Activated naive CD4-positive, alpha-beta T cell treated with anti-CD3 and anti-CD28 coated beads, Interleukin-2, amount 50 U/mL, for 72 hours (primary cell): Measurements from ENCODE around the gene RHOU. TPM values are rescaled to one million over a fixed set of nuclear protein-coding genes. Genes with fewer than 3 reads are reported as not detected.

ENCODE experiments used
- ATAC-seq, 2 donors: fragments of 150-1000 bp; cut with Tn5 transposase; 2 replicates each; pipeline ENCODE4 v1.10.0; 2021; ENCODE audit warnings: mild to moderate bottlenecking in 2 of 2, moderate library complexity in 2 of 2
- DNase-seq, 2 donors: peaks; one replicate each; pipeline ENCODE4 v3.0.0; 2021 to 2022; ENCODE audit warnings: low spot score in 2 of 2
- H3K27ac Mint-ChIP-seq, 2 donors: one replicate each; pipeline ENCODE4 v1.8.0; 2022; ENCODE audit warnings: mild to moderate bottlenecking in 2 of 2, mixed read lengths in 2 of 2
- H3K36me3 Mint-ChIP-seq, 2 donors: one replicate each; pipeline ENCODE4 v1.8.0; 2022; ENCODE audit warnings: mixed read lengths in 2 of 2
- H3K9me3 Mint-ChIP-seq, 2 donors: one replicate each; pipeline ENCODE4 v1.8.0; 2022; ENCODE audit warnings: mixed read lengths in 2 of 2
- total RNA-seq, 2 donors: library from RNA; stranded (reverse); gene quantifications; one replicate each; pipeline ENCODE4 v1.2.3, GENCODE V29; 2022

Gene RHOU
- total RNA-seq, 2 donors from 2014 or later: 1.1 to 4.3 TPM

GRCh38 chr1:228749765-228750164 is 14.5 kb downstream of the RHOU start:
- H3K9me3 Mint-ChIP-seq: no peaks in the 10 kb centered on the region
- no peak overlapping the region for H3K27ac Mint-ChIP-seq
- no peak for DNase-seq
- H3K36me3 Mint-ChIP-seq: no peaks in the 10 kb centered on the region
- no peak for ATAC-seq

- no peak overlapping the region for H3K27ac Mint-ChIP-seq
- no peak for DNase-seq
- no peak for ATAC-seq
- no peaks in the 10 kb centered on the region for H3K36me3 Mint-ChIP-seq
- no peaks in the 10 kb centered on the region for H3K9me3 Mint-ChIP-seq
Observed at GRCh38 chr1:228750915-228751314, 15.6 kb downstream of the RHOU start.

GRCh38 chr1:228751360-228752098 is 16.2 kb downstream of the RHOU start:
- DNase-seq (no peak), ATAC-seq (peak; percentile 60 to 76)
- no peak overlapping the region for H3K27ac Mint-ChIP-seq
- H3K36me3 Mint-ChIP-seq: no peaks in the 10 kb centered on the region
- H3K9me3 Mint-ChIP-seq: no peaks in the 10 kb centered on the region

GRCh38 chr1:228752258-228752657 is 17.0 kb downstream of the RHOU start:
- ATAC-seq (no peak), DNase-seq (no peak)
- Mint-ChIP-seq H3K36me3 (no peaks in the 10 kb centered on the region), H3K27ac (no peak overlapping the region), H3K9me3 (no peaks in the 10 kb centered on the region)

GRCh38 chr1:228752675-228753265 is 17.5 kb downstream of the RHOU start:
- no peaks in the 10 kb centered on the region for H3K9me3 Mint-ChIP-seq
- ATAC-seq: no peak

GRCh38 chr1:228753287-228753686 is 18.0 kb downstream of the RHOU start:
- ATAC-seq (no peak), DNase-seq (no peak)
- H3K36me3 Mint-ChIP-seq: no peaks in the 10 kb centered on the region
- no peaks in the 10 kb centered on the region for H3K9me3 Mint-ChIP-seq
- no peak overlapping the region for H3K27ac Mint-ChIP-seq

More at GRCh38 chr1:228752675-228753265, 17.5 kb downstream of the RHOU start:
- no peak overlapping the region for H3K27ac Mint-ChIP-seq
- no peak for DNase-seq
- no peaks in the 10 kb centered on the region for H3K36me3 Mint-ChIP-seq

- H3K9me3 Mint-ChIP-seq: no peaks in the 10 kb centered on the region
- ATAC-seq (no peak), DNase-seq (no peak)
- no peaks in the 10 kb centered on the region for H3K36me3 Mint-ChIP-seq
- no peak overlapping the region for H3K27ac Mint-ChIP-seq
Observed at GRCh38 chr1:228753786-228754360, 18.6 kb downstream of the RHOU start.

- no peaks in the 10 kb centered on the region for H3K36me3 Mint-ChIP-seq
- ATAC-seq (no peak), DNase-seq (no peak)
- H3K9me3 Mint-ChIP-seq: no peaks in the 10 kb centered on the region
- no peak overlapping the region for H3K27ac Mint-ChIP-seq
Observed at GRCh38 chr1:228754646-228755268, 19.5 kb downstream of the RHOU start.

GRCh38 chr1:228755800-228756199 is 20.5 kb downstream of the RHOU start:
- DNase-seq: no peak
- H3K36me3 Mint-ChIP-seq: no peaks in the 10 kb centered on the region
- H3K9me3 Mint-ChIP-seq: no peaks in the 10 kb centered on the region
- H3K27ac Mint-ChIP-seq: no peak overlapping the region
- ATAC-seq: no peak

GRCh38 chr1:228756457-228756856 is 21.2 kb downstream of the RHOU start:
- Mint-ChIP-seq H3K27ac (no peak overlapping the region), H3K9me3 (no peaks in the 10 kb centered on the region), H3K36me3 (no peaks in the 10 kb centered on the region)
- DNase-seq (no peak), ATAC-seq (no peak)

- ATAC-seq (no peak), DNase-seq (no peak)
- Mint-ChIP-seq H3K9me3 (no peaks in the 10 kb centered on the region), H3K36me3 (no peaks in the 10 kb centered on the region), H3K27ac (no peak overlapping the region)
Observed at GRCh38 chr1:228758447-228758846, 23.2 kb downstream of the RHOU start.

- DNase-seq (no peak), ATAC-seq (no peak)
- Mint-ChIP-seq H3K36me3 (no peaks in the 10 kb centered on the region), H3K9me3 (no peaks in the 10 kb centered on the region), H3K27ac (no peak overlapping the region)
Observed at GRCh38 chr1:228760979-228761378, 25.7 kb downstream of the RHOU start.

- no peaks in the 10 kb centered on the region for H3K36me3 Mint-ChIP-seq
- H3K27ac Mint-ChIP-seq: no peak overlapping the region
- no peaks in the 10 kb centered on the region for H3K9me3 Mint-ChIP-seq
- ATAC-seq (no peak), DNase-seq (no peak)
Observed at GRCh38 chr1:228763561-228763960, 28.3 kb downstream of the RHOU start.

- no peak overlapping the region for H3K27ac Mint-ChIP-seq
- no peaks in the 10 kb centered on the region for H3K36me3 Mint-ChIP-seq
- ATAC-seq: peak; percentile 26
- H3K9me3 Mint-ChIP-seq: no peaks in the 10 kb centered on the region
- DNase-seq: no peak
Observed at GRCh38 chr1:228765168-228765946, 30.1 kb downstream of the RHOU start.

- no peaks in the 10 kb centered on the region for H3K36me3 Mint-ChIP-seq
- no peaks in the 10 kb centered on the region for H3K9me3 Mint-ChIP-seq
- DNase-seq: no peak
- ATAC-seq: no peak
- H3K27ac Mint-ChIP-seq: no peak overlapping the region
Observed at GRCh38 chr1:228766788-228767187, 31.5 kb downstream of the RHOU start.

- no peak for DNase-seq
- peak overlapping the region in 1 of 2 donors; percentile 15 for H3K27ac Mint-ChIP-seq
- ATAC-seq: peak in 1 of 2 donors; percentile 60
- no peaks in the 10 kb centered on the region for H3K36me3 Mint-ChIP-seq
- no peaks in the 10 kb centered on the region for H3K9me3 Mint-ChIP-seq
Observed at GRCh38 chr1:228767636-228768354, 32.5 kb downstream of the RHOU start.
